ENCODE results near the gene SPRYD7.

The SPRYD7 gene

GRCh38 chr13:49939321-49939720 is 3.2 kb upstream of the SPRYD7 start:
- TF ChIP-seq, protein P1, sequence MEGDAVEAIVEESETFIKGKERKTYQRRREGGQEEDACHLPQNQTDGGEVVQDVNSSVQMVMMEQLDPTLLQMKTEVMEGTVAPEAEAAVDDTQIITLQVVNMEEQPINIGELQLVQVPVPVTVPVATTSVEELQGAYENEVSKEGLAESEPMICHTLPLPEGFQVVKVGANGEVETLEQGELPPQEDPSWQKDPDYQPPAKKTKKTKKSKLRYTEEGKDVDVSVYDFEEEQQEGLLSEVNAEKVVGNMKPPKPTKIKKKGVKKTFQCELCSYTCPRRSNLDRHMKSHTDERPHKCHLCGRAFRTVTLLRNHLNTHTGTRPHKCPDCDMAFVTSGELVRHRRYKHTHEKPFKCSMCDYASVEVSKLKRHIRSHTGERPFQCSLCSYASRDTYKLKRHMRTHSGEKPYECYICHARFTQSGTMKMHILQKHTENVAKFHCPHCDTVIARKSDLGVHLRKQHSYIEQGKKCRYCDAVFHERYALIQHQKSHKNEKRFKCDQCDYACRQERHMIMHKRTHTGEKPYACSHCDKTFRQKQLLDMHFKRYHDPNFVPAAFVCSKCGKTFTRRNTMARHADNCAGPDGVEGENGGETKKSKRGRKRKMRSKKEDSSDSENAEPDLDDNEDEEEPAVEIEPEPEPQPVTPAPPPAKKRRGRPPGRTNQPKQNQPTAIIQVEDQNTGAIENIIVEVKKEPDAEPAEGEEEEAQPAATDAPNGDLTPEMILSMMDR (IDR thresholded peaks at IDR 0.05; ENCODE audit: extremely low read depth, missing control alignments), result no peak
- DNase-seq (ENCODE audit: low spot score), result no peak

DNA sequence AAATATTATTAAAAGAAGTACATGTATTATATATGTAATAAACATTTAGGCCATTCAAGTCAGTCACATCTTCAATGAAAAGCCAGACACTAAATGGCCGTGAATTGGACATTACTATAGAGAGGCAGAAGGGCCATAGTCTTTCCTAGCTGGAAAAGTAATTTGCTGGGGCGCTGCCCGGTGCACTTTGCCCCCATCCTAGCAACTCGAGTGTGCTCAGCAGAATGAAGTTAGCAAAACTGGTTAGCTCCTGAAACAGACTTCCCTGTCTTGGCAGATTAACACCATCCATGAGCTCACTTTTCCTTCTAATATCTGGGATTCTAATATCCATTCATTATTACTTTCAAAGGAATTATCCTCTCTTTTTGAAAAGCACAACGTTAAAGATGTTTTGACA is 2.8 kb upstream of the SPRYD7 start:
- TF ChIP-seq, protein P1 (IDR thresholded peaks at IDR 0.05; ENCODE audit: extremely low read depth, missing control alignments), result no peak
- no peak for DNase-seq (ENCODE audit: low spot score)

- no peak for DNase-seq (ENCODE audit: low spot score)
- TF ChIP-seq, protein P1 (IDR thresholded peaks at IDR 0.05; ENCODE audit: extremely low read depth, missing control alignments), result no peak
These were observed 2.2 kb upstream of the SPRYD7 start for GRCh38 chr13:49938314-49938713.

DNA sequence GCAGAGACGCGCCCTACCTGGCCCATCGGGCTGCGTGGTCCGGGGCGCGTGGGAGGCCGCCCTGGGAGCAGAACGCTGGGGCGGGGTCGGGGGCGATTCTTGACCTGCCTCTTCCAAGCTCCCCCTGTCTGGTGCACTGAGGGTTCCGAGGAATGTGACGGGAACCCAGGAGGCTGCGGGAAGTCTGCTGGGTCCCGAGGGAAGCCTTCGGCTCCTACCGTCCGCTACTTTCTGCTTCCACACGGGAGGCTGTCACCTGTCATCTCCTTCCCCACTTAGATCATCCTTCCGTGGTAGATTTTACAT is 781 bp upstream of the SPRYD7 start:
- DNase-seq (ENCODE audit: low spot score), result no peak
- TF ChIP-seq, protein P1 (IDR thresholded peaks at IDR 0.05; ENCODE audit: extremely low read depth, missing control alignments), result no peak

GRCh38 chr13:49935171-49936074 is 717 bp downstream of the SPRYD7 start:
- TF ChIP-seq, protein P1 (IDR thresholded peaks at IDR 0.05; ENCODE audit: extremely low read depth, missing control alignments), result no peak
- peak; percentile 42 for DNase-seq (ENCODE audit: low spot score)

- no peak for DNase-seq (ENCODE audit: low spot score)
- TF ChIP-seq, protein P1 (IDR thresholded peaks at IDR 0.05; ENCODE audit: extremely low read depth, missing control alignments), result no peak
These were observed 2.6 kb downstream of the SPRYD7 start for GRCh38 chr13:49933511-49933910.

DNA sequence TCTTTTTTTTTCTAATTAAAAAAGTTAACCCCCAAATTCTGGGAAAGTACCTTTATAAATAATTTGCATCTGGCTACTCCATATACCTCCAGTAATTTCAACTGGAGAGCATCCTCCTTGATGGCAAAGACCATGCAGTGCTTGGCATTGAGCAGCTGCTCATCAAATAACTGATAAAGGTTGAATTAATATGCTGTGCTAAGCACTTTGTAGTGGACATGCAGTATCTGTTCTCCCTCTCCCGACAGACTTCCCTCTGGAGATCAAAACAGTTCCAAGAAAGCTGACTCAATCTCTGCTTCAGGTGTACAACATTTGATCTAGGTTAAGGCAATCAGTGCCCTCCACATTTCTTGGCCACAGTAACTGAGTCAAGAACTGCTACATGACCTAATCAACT is 3.3 kb downstream of the SPRYD7 start:
- DNase-seq (ENCODE audit: low spot score), result no peak
- TF ChIP-seq, protein P1 (IDR thresholded peaks at IDR 0.05; ENCODE audit: extremely low read depth, missing control alignments), result no peak
